Measurements from ENCODE around the gene ATP10A.

DNA sequence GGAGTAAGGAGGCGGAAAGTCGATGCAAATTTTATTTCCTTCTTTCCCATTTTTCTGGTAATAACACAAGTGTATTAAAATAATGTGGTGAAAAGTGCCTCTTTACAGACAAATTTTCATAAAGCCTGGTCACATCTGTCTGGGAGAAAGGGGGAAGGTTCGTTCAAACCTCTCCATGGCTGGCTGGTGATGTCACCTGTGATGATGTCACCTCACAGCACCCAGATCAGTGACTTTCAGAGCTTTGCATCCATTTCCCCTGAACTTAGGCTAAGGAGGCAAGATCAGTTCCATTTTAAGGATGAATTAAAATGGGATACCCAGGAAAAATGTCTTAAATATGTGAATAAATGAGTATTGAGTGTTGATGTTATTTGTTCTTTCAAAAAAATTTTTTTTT lies 34.1 kb downstream of the ATP10A start:
- TF ChIP-seq SIN3A (IDR thresholded peaks at IDR 0.05; ENCODE audit: borderline replicate concordance, low read depth, low read length) (no peak), NFIC (IDR thresholded peaks at IDR 0.05; ENCODE audit: borderline replicate concordance) (no peak), FOXM1 (IDR thresholded peaks at IDR 0.05; ENCODE audit: low read depth) (no peak), TAF1 (IDR thresholded peaks at IDR 0.05; ENCODE audit: borderline replicate concordance, low read depth, low read length) (no peak), TEAD4 (IDR thresholded peaks at IDR 0.05; ENCODE audit: borderline replicate concordance, insufficient read depth) (no peak), EZH2phosphoT487 (IDR thresholded peaks at IDR 0.05; ENCODE audit: borderline replicate concordance, low read depth) (no peak), JUND (IDR thresholded peaks at IDR 0.05) (no peak)
- TF ChIP-seq, protein P1, sequence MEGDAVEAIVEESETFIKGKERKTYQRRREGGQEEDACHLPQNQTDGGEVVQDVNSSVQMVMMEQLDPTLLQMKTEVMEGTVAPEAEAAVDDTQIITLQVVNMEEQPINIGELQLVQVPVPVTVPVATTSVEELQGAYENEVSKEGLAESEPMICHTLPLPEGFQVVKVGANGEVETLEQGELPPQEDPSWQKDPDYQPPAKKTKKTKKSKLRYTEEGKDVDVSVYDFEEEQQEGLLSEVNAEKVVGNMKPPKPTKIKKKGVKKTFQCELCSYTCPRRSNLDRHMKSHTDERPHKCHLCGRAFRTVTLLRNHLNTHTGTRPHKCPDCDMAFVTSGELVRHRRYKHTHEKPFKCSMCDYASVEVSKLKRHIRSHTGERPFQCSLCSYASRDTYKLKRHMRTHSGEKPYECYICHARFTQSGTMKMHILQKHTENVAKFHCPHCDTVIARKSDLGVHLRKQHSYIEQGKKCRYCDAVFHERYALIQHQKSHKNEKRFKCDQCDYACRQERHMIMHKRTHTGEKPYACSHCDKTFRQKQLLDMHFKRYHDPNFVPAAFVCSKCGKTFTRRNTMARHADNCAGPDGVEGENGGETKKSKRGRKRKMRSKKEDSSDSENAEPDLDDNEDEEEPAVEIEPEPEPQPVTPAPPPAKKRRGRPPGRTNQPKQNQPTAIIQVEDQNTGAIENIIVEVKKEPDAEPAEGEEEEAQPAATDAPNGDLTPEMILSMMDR (IDR thresholded peaks at IDR 0.05), result no peak
- TF ChIP-seq, protein P2, sequence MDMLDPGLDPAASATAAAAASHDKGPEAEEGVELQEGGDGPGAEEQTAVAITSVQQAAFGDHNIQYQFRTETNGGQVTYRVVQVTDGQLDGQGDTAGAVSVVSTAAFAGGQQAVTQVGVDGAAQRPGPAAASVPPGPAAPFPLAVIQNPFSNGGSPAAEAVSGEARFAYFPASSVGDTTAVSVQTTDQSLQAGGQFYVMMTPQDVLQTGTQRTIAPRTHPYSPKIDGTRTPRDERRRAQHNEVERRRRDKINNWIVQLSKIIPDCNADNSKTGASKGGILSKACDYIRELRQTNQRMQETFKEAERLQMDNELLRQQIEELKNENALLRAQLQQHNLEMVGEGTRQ (IDR thresholded peaks at IDR 0.05; ENCODE audit: borderline replicate concordance, low read depth, low read length), result no peak
